AG10803 (cell line): ENCODE data around the gene RASGRP2.

ENCODE experiments used
- DNase-seq: peaks from one replicate; pipeline ENCODE4 v3.0.0; 2010; ENCODE audit warnings: low read depth
- H3K4me3 ChIP-seq: 2 replicates; pipeline ENCODE4 v1.5.1; 2011; ENCODE audit warnings: mild to moderate bottlenecking, low read length, control low read depth
- TF ChIP-seq, protein P1 (sequence below): conservative IDR thresholded peaks from 2 replicates; pipeline ENCODE4 v1.5.1; 2011; ENCODE audit warnings: mild to moderate bottlenecking, low read length, control low read depth, inconsistent platforms

Gene RASGRP2

DNA sequence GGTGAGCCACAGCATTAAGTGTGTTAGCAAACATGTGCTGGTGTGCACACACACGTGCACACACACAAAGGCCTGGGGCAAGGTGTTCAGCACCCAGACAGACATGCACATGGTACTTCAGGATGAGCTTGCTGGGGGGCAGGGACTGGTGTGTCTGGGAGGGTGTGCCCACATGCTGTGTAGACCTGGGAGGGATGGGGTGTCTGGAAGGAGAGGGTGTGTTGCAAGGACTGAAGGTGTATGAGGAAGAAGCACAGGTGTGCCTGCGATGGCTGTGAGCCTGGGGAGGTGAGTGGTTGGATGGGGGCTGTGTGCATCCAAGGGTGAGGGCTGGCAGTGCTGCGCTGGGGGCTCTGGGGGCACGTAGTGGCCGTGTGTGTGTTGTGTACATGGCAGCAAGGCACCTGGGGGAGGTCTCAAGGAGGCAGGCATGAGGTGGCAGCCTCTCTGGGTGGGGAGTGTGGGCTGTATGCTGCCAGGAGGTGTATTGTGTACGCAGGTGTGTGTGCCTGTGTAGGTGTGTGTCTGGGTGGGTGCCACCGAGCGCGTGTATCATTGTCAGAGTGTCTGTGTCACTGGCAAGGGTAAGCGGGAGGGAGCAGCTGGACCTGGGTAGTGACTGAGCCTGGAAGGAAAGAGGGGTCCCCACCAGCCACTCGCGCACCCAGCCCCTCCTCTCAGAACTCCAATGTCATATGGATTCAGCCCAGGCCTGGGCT, 23.1 kb downstream of the RASGRP2 start:
- no peak overlapping the region for H3K4me3 ChIP-seq
- TF ChIP-seq, protein P1, sequence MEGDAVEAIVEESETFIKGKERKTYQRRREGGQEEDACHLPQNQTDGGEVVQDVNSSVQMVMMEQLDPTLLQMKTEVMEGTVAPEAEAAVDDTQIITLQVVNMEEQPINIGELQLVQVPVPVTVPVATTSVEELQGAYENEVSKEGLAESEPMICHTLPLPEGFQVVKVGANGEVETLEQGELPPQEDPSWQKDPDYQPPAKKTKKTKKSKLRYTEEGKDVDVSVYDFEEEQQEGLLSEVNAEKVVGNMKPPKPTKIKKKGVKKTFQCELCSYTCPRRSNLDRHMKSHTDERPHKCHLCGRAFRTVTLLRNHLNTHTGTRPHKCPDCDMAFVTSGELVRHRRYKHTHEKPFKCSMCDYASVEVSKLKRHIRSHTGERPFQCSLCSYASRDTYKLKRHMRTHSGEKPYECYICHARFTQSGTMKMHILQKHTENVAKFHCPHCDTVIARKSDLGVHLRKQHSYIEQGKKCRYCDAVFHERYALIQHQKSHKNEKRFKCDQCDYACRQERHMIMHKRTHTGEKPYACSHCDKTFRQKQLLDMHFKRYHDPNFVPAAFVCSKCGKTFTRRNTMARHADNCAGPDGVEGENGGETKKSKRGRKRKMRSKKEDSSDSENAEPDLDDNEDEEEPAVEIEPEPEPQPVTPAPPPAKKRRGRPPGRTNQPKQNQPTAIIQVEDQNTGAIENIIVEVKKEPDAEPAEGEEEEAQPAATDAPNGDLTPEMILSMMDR = no peak
- DNase-seq = no peak

- TF ChIP-seq, protein P1 = no peak
- no peak for DNase-seq
- H3K4me3 ChIP-seq = no peak overlapping the region
Observed at GRCh38 chr11:64720167-64720566, 23.8 kb downstream of the RASGRP2 start.

DNA sequence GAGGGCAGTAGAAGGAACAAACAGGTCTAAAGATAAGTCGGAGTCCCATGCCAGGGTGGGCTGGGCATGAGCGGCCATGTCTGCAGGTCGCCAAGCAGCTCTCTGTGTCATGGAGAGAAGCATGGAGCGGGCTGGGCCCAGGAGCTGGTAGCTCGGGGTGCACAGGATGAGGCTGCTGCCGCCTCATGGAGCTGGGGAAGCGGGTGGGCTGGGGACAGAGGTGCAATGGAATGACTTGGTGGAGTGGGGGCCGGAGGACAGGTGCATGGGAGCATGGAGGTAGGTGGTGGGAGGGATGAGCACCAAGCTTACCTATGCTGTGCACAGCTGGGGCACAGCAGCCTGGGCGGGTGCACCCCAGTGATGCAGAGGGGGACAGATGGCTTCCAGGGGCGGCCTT, 24.5 kb downstream of the RASGRP2 start:
- no peak overlapping the region for H3K4me3 ChIP-seq
- TF ChIP-seq, protein P1 = no peak
- DNase-seq = no peak

DNA sequence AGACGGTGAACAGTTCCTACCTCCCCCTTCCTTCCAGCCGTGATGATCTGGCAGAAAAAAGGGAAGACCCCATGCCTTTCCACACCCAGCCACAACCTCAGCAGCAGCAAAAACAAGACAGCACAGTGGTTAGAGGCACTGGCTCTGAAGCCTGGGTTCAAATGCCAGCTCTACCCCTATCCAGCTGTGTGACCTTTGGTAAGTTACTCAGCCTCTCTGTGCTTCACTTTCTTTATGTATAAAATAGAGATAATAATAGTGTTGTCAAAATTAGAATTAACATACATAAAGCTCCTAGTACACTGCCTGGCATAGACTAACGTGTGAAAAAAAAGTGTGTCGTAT, 25.2 kb downstream of the RASGRP2 start:
- no peak for DNase-seq
- TF ChIP-seq, protein P1 = no peak
- no peak overlapping the region for H3K4me3 ChIP-seq

GRCh38 chr11:64718084-64718779, 25.7 kb downstream of the RASGRP2 start:
- TF ChIP-seq, protein P1 = no peak
- DNase-seq = no peak
- no peak overlapping the region for H3K4me3 ChIP-seq

DNA sequence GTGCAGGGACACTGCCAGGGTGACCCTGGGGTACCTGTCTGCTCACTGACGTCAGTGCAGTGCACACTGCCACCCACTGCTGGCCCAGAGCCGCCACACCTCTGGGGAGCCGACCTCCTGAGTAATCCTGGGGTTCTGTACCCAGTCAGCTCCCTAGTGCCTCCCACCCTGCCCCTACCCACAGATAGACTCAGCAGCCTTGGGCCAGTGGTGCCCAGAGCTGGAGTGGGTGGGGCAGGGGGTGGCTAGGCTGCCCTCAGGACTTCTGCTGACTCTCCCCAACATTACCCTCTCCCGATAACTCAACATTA, 26.7 kb downstream of the RASGRP2 start:
- TF ChIP-seq, protein P1 = no peak
- no peak overlapping the region for H3K4me3 ChIP-seq
- no peak for DNase-seq
